ENCODE results near the gene POP4.

DNA sequence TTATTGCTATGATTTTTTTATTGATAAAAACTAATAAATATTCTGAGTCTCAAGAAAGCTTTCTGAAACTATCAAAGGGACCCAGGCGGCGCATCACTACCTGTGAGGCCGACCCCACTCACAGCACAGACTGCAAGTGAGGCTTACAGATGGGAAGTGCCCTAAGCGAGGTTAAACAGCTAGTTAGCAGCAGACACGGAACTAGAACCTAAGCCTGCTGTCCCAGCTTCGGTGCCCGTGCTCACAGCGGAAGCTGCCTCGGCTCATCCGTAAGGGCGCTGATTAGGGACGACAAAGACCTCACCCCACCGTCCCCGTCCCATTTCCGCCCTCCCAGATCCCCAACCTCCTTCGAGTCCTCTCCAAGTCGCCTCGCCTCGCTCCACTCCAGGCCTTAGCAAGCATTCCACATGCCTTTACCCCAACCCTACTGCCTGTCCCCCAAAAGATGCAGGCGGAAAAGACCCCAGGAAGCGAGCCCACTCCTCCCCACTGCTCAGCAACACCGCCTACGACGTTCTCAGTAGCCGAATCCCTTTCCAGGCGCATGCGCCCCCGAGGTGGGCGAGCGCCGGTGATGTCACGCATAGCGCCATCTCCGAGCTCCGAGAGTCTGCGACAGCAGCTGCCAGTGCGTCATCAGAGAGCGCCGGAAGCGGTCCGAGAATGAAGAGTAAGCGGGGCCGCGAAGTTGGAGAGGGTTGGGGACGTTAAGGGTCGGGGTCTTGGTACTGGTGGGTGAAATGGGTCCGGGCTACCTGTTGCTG, at the start of gene POP4:
- TF ChIP-seq POLR2A (IDR thresholded peaks at IDR 0.05; ENCODE audit: insufficient read depth in 1 of 2, low read depth in 2 of 2, low read length in 2 of 2): peak; percentile 90 to 98
- no peak for TF ChIP-seq EHMT2 (IDR thresholded peaks at IDR 0.05; ENCODE audit: borderline replicate concordance, low read depth, low read length)
- 0 out of 2 replicates have a peak, but pooled peaks have one; percentile 53 for TF ChIP-seq ZNF546 (CRISPR knock-in tag; conservative IDR thresholded peaks at IDR 0.05)
- TF ChIP-seq, protein P1, sequence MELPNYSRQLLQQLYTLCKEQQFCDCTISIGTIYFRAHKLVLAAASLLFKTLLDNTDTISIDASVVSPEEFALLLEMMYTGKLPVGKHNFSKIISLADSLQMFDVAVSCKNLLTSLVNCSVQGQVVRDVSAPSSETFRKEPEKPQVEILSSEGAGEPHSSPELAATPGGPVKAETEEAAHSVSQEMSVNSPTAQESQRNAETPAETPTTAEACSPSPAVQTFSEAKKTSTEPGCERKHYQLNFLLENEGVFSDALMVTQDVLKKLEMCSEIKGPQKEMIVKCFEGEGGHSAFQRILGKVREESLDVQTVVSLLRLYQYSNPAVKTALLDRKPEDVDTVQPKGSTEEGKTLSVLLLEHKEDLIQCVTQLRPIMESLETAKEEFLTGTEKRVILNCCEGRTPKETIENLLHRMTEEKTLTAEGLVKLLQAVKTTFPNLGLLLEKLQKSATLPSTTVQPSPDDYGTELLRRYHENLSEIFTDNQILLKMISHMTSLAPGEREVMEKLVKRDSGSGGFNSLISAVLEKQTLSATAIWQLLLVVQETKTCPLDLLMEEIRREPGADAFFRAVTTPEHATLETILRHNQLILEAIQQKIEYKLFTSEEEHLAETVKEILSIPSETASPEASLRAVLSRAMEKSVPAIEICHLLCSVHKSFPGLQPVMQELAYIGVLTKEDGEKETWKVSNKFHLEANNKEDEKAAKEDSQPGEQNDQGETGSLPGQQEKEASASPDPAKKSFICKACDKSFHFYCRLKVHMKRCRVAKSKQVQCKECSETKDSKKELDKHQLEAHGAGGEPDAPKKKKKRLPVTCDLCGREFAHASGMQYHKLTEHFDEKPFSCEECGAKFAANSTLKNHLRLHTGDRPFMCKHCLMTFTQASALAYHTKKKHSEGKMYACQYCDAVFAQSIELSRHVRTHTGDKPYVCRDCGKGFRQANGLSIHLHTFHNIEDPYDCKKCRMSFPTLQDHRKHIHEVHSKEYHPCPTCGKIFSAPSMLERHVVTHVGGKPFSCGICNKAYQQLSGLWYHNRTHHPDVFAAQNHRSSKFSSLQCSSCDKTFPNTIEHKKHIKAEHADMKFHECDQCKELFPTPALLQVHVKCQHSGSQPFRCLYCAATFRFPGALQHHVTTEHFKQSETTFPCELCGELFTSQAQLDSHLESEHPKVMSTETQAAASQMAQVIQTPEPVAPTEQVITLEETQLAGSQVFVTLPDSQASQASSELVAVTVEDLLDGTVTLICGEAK (IDR thresholded peaks at IDR 0.05): no peak
- TF ChIP-seq, protein P1 (CRISPR knock-in tag; IDR thresholded peaks at IDR 0.05): peak; percentile 70
